Measurements from ENCODE around the gene RSPO3.

The RSPO3 gene

GRCh38 chr6:127083963-127084310 is 34.5 kb upstream of the RSPO3 start:
- no peaks in the 10 kb centered on the region for H3K4me1 ChIP-seq (ENCODE audit: insufficient read depth, poor library complexity, severe bottlenecking)
- no peaks in the 10 kb centered on the region for H3K9me3 ChIP-seq (ENCODE audit: severe bottlenecking)
- no peaks in the 10 kb centered on the region for H3K27me3 ChIP-seq (ENCODE audit: insufficient read depth, poor library complexity, severe bottlenecking)
- no peaks in the 10 kb centered on the region for H3K36me3 ChIP-seq (ENCODE audit: low read depth)
- no peak for TF ChIP-seq CTCF (IDR thresholded peaks at IDR 0.05; ENCODE audit: poor library complexity, severe bottlenecking)
- no peak overlapping the region for H3K4me3 ChIP-seq (ENCODE audit: severe bottlenecking)
- DNase-seq (ENCODE audit: low spot score): no peak
- ATAC-seq (ENCODE audit: low read depth): no peak
- H3K27ac ChIP-seq (ENCODE audit: poor library complexity, severe bottlenecking): no peak overlapping the region

GRCh38 chr6:127085181-127085580 is 33.3 kb upstream of the RSPO3 start:
- Histone ChIP-seq H3K36me3 (ENCODE audit: low read depth) (no peaks in the 10 kb centered on the region), H3K9me3 (ENCODE audit: severe bottlenecking) (no peaks in the 10 kb centered on the region), H3K4me3 (ENCODE audit: severe bottlenecking) (no peak overlapping the region), H3K27ac (ENCODE audit: poor library complexity, severe bottlenecking) (no peak overlapping the region), H3K4me1 (ENCODE audit: insufficient read depth, poor library complexity, severe bottlenecking) (no peaks in the 10 kb centered on the region), H3K27me3 (ENCODE audit: insufficient read depth, poor library complexity, severe bottlenecking) (no peaks in the 10 kb centered on the region)
- no peak for TF ChIP-seq CTCF (IDR thresholded peaks at IDR 0.05; ENCODE audit: poor library complexity, severe bottlenecking)
- ATAC-seq (ENCODE audit: low read depth) (no peak), DNase-seq (ENCODE audit: low spot score) (no peak)

GRCh38 chr6:127090051-127090450 is 28.4 kb upstream of the RSPO3 start:
- H3K4me3 ChIP-seq (ENCODE audit: severe bottlenecking): no peak overlapping the region
- DNase-seq (ENCODE audit: low spot score) (no peak), ATAC-seq (ENCODE audit: low read depth) (no peak)
- H3K36me3 ChIP-seq (ENCODE audit: low read depth): no peaks in the 10 kb centered on the region
- no peak overlapping the region for H3K27ac ChIP-seq (ENCODE audit: poor library complexity, severe bottlenecking)
- H3K4me1 ChIP-seq (ENCODE audit: insufficient read depth, poor library complexity, severe bottlenecking): no peaks in the 10 kb centered on the region
- H3K27me3 ChIP-seq (ENCODE audit: insufficient read depth, poor library complexity, severe bottlenecking): no peaks in the 10 kb centered on the region
- TF ChIP-seq CTCF (IDR thresholded peaks at IDR 0.05; ENCODE audit: poor library complexity, severe bottlenecking): no peak
- H3K9me3 ChIP-seq (ENCODE audit: severe bottlenecking): no peaks in the 10 kb centered on the region

- Histone ChIP-seq H3K4me3 (ENCODE audit: severe bottlenecking) (no peak overlapping the region), H3K9me3 (ENCODE audit: severe bottlenecking) (no peaks in the 10 kb centered on the region), H3K27me3 (ENCODE audit: insufficient read depth, poor library complexity, severe bottlenecking) (no peaks in the 10 kb centered on the region), H3K36me3 (ENCODE audit: low read depth) (no peaks in the 10 kb centered on the region), H3K27ac (ENCODE audit: poor library complexity, severe bottlenecking) (no peak overlapping the region), H3K4me1 (ENCODE audit: insufficient read depth, poor library complexity, severe bottlenecking) (no peaks in the 10 kb centered on the region)
- no peak for ATAC-seq (ENCODE audit: low read depth)
- DNase-seq (ENCODE audit: low spot score): no peak
- TF ChIP-seq CTCF (IDR thresholded peaks at IDR 0.05; ENCODE audit: poor library complexity, severe bottlenecking): no peak
These were observed 26.0 kb upstream of the RSPO3 start for GRCh38 chr6:127092466-127092865.

- ATAC-seq (ENCODE audit: low read depth) (no peak), DNase-seq (ENCODE audit: low spot score) (no peak)
- H3K36me3 ChIP-seq (ENCODE audit: low read depth): no peaks in the 10 kb centered on the region
- H3K9me3 ChIP-seq (ENCODE audit: severe bottlenecking): no peaks in the 10 kb centered on the region
- TF ChIP-seq CTCF (IDR thresholded peaks at IDR 0.05; ENCODE audit: poor library complexity, severe bottlenecking): no peak
- H3K27me3 ChIP-seq (ENCODE audit: insufficient read depth, poor library complexity, severe bottlenecking): no peaks in the 10 kb centered on the region
- no peak overlapping the region for H3K4me3 ChIP-seq (ENCODE audit: severe bottlenecking)
- H3K27ac ChIP-seq (ENCODE audit: poor library complexity, severe bottlenecking): no peak overlapping the region
- H3K4me1 ChIP-seq (ENCODE audit: insufficient read depth, poor library complexity, severe bottlenecking): no peaks in the 10 kb centered on the region
These were observed 23.7 kb upstream of the RSPO3 start for GRCh38 chr6:127094791-127095190.
